ENCODE data around the gene CDV3.
A peak's percentile ranks its signal among the peaks of the same experiment; 100 is the strongest.

Gene CDV3

DNA sequence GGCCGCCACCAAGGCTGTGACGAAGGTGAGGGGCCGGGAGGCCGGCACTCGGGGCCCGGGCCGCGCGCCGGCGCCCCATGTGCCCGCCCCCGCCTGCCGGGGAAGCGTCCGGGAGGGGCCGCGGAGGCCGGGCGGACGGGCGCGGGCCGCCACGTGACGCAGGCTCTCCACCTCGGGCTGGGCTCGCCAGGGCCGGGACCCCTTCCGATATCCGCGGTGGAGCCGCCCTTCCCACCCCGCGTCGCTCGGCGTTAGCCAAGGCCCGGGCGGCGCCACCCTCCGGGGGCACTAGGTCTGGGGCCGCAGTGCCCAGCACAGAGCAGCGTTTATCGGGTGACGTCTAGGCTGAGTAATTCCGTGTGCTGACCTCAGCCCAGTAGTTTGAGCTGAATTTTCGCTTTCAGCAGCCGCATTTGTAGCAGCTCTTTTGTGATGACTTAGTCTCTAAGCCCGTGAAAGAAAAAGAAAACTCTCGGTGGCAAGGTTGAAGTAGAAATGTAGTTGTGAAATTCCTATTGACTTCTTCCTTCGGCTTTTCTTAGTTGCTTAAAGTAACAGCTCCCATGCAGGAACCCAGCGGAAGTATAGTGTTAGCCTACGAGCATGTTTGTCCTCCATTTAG lies 885 bp downstream of the CDV3 start:
- H3K27ac ChIP-seq, result peak overlapping the region; percentile 98
- ChIA-PET CTCF (interaction anchor here (0.6 to 0.9 kb wide), 3 partner anchors 9 to 392 kb away, joined by 3 to 4 read pairs (median 4); no protein-coding TSS in a partner anchor), POLR2A (ENCODE audit: low non-redundant PET) (interaction anchor here (0.6 kb wide), 1 partner anchor 46 kb away, joined by 3 read pairs; no protein-coding TSS in a partner anchor)
- peak; percentile 53 for DNase-seq (ENCODE audit: low spot score)
- no peak for TF ChIP-seq CTCF (conservative IDR thresholded peaks at IDR 0.05; ENCODE audit: low read depth)

DNA sequence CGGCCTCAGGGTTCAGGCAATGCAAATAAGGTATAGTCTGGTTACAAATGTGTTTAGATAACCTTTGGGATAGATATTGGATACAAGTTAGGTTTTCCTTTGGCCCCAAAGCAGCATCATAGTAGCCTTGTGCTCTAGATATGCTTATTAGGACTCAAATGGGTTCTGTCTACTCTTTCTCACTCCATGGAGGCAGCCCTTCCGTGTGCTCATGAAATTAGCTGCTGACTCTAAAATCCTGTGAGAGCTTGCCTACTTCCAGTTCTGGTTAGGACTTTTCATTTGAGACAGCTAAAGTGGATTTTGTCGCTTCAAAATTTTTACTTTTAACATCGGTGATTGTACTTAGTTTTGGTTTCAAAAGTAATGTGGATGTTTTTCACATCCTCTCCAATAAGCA lies 1.6 kb downstream of the CDV3 start:
- no peak for TF ChIP-seq CTCF (conservative IDR thresholded peaks at IDR 0.05; ENCODE audit: low read depth)
- no peak for DNase-seq (ENCODE audit: low spot score)
- no peak overlapping the region for H3K27ac ChIP-seq
- ChIA-PET CTCF (interaction anchor here (0.6 to 0.9 kb wide), 3 partner anchors 10 to 393 kb away, joined by 3 to 4 read pairs (median 4); no protein-coding TSS in a partner anchor), POLR2A (ENCODE audit: low non-redundant PET) (interaction anchor here (0.6 kb wide), 1 partner anchor 47 kb away, joined by 3 read pairs; no protein-coding TSS in a partner anchor)

DNA sequence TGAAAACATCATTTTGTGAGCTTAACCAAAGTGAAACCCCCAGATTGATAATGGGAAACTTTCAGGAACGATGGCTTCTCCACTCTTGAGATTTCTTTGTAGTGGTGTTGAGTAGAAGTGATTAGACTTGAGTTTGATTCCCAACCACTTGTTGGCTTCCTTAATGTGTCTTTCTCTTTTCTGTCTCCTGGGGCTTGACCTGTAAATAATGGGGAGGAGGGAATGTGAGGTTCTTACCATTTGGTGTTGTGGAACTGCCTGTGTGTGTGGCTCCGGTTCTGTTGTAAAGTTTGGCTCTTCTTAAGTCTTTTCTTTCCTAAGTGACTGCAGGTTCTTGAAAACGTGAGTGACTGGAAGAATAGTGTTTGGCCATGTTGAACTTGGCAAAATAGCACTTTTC lies 2.7 kb downstream of the CDV3 start:
- no peak for DNase-seq (ENCODE audit: low spot score)
- H3K27ac ChIP-seq, result no peak overlapping the region
- ChIA-PET POLR2A (ENCODE audit: low non-redundant PET) (no interaction called here), CTCF (interaction anchor here (0.6 kb wide), 1 partner anchor 1417 kb away, joined by 4 read pairs; no protein-coding TSS in a partner anchor)
- TF ChIP-seq CTCF (conservative IDR thresholded peaks at IDR 0.05; ENCODE audit: low read depth), result no peak

DNA sequence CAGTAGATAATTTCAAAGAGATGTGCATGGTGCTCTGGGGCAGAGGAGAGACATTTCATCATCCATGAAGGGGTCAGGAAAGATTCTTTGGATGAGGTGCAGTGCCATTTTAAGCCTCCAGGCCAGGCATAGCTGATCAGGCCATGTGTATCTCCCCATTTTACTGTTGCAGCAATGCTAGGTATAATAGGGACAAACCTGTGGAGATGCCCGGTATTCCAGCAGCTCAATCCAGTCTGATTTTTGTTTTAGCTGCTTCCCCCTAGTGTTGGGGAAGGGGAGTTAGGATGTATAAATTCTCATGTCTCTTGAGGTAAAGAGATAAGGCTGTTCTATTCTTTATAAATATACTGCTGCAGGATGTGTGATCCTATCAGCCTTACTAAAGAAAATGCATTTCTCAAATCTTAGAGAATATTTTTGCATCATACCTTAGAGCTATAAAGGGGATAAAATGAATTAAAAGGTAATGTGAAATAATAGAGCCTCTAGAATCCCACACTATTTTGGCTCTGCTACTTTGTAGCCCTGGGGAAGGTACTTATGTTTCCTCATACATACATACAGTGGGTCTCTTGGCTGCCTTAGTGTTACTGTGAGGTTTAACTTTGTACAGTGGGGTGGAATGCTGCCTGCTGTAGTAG lies 5.2 kb downstream of the CDV3 start:
- H3K27ac ChIP-seq, result no peak overlapping the region
- peak; percentile 42 for DNase-seq (ENCODE audit: low spot score)
- POLR2A ChIA-PET (ENCODE audit: low non-redundant PET), result interaction anchor here (0.6 kb wide), 1 partner anchor 15 kb away, joined by 3 read pairs; no protein-coding TSS in a partner anchor
- CTCF ChIA-PET, result interaction anchor here (0.7 kb wide), 2 partner anchors 8 to 105 kb away, joined by 3 to 4 read pairs; no protein-coding TSS in a partner anchor
- TF ChIP-seq CTCF (conservative IDR thresholded peaks at IDR 0.05; ENCODE audit: low read depth), result peak; percentile 60

GRCh38 chr3:133583396-133583795 lies 9.9 kb downstream of the CDV3 start:
- POLR2A ChIA-PET (ENCODE audit: low non-redundant PET), result no interaction called here
- DNase-seq (ENCODE audit: low spot score), result no peak

More at GRCh38 chr3:133583396-133583795, 9.9 kb downstream of the CDV3 start:
- CTCF ChIA-PET, result no interaction called here
- no peak for TF ChIP-seq CTCF (conservative IDR thresholded peaks at IDR 0.05; ENCODE audit: low read depth)
- H3K27ac ChIP-seq, result no peak overlapping the region
